Gastrocnemius medialis (tissue), 4 donors: ENCODE measurements around the gene STRIT1.

Experiments
- CTCF ChIP-seq, 5 experiments: fragments of 450-650 bp in 3 of 5; fragments of 200-600 bp in 2 of 5; sonication (generic) in 2 of 5; IDR thresholded peaks in 4 of 5; conservative IDR thresholded peaks in 1 of 5; 1 replicate in 4 of 5; 2 replicates in 1 of 5; pipeline ENCODE4 v1.5.1; 2016 to 2019; ENCODE audit warnings: antibody characterized with exemption in 5 of 5, mild to moderate bottlenecking in 3 of 5, moderate library complexity in 3 of 5
- POLR2A ChIP-seq, 2 donors: fragments of 450-650 bp; IDR thresholded peaks; one replicate each; pipeline ENCODE4 v1.6.1; 2017; ENCODE audit warnings: antibody characterized with exemption in 2 of 2, mild to moderate bottlenecking in 2 of 2, moderate library complexity in 2 of 2

- TF ChIP-seq CTCF (IDR thresholded peaks at IDR 0.05 in 4 of 5, conservative IDR thresholded peaks at IDR 0.05 in 1 of 5) (no peak), POLR2A (IDR thresholded peaks at IDR 0.05) (no peak)
Observed at GRCh38 chr3:155243512-155243921, 50.0 kb downstream of the STRIT1 start.
